ENCODE data around the gene PAX2.

PAX2 gene

GRCh38 chr10:100811752-100812750 is 66.7 kb downstream of the PAX2 start:
- in situ Hi-C loops (cut with HindIII; ENCODE audit: low sequenced_read_pairs): no loop called here

- in situ Hi-C loops (cut with HindIII; ENCODE audit: low sequenced_read_pairs): no loop called here
Observed at GRCh38 chr10:100812978-100813377, 67.6 kb downstream of the PAX2 start.

- in situ Hi-C loops (cut with HindIII; ENCODE audit: low sequenced_read_pairs): no loop called here
Observed at GRCh38 chr10:100814751-100815474, 69.5 kb downstream of the PAX2 start.

- in situ Hi-C loops (cut with HindIII; ENCODE audit: low sequenced_read_pairs): no loop called here
Observed at GRCh38 chr10:100816671-100817070, 71.3 kb downstream of the PAX2 start.

DNA sequence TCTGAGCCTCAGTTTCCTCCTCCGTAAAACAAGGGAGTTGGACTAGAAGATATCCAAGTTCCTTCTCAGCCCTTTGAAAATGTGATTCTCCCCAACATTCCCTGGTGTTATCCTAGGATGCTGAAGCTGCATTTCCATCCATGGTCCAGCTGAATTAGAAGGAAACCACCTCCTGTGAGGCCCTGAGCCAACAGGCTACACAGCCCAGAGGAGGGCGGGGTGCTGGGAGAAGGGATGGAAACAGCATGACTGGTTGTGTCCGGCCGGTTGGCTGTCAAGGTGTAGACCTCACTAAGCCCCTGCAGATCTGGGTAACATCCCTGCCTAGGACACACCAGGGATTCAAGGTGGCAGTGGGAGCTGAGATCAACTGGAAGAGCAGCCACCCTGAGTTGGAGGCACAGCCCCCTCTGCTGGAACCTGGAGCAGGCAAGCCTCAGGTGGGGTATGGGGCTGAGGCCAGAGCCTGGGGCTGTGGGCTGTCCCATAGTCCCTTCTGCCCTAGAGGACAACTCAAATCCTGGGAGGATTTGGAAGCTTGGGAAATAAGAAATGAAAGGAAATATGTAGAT is 72.0 kb downstream of the PAX2 start:
- in situ Hi-C loops (cut with HindIII; ENCODE audit: low sequenced_read_pairs): no loop called here

DNA sequence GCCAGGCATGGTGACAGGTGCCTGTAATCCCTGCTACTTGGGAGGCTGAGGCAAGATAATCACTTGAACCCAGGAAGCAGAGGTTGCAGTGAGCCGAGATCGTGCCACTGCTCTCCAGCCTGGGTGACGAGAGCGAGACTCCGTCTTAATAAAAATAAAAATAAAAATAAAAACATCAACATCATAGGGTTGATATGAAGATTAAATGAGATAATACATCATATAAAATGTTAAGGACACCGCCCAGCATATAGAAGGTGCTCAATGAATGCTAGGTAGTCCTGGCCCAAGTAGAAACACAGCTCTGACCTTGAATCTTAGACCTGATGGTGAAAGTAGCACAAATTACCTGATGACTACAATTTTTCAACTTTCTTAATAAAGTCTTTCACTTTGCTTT is 74.0 kb downstream of the PAX2 start:
- in situ Hi-C loops (cut with HindIII; ENCODE audit: low sequenced_read_pairs): no loop called here

DNA sequence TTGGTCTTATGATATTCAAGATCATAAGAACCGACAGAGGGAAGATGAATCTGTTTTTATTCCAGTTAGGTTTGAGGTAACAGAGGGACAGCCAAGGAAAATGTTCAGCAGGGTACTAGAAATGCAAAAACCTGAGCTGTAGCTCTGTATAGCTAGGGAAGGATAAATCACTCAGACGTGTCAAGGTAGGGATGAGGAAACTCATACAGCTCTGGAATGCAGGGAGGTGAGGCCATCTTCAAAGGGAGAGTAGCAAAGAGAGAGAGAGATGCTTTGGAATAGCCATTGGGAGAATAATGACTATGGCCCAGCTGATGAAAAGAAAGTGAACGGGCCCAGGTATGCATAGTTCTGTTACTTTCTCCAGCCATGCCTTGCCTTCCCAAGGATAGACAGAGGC is 77.8 kb downstream of the PAX2 start:
- in situ Hi-C loops (cut with HindIII; ENCODE audit: low sequenced_read_pairs): loop anchor here (10.0 kb wide), 1 partner anchor 198 kb away; no protein-coding TSS in a partner anchor

- in situ Hi-C loops (cut with HindIII; ENCODE audit: low sequenced_read_pairs): loop anchor here (5.0 to 10.0 kb wide), 2 partner anchors 83 to 200 kb away; no protein-coding TSS in a partner anchor
Observed at GRCh38 chr10:100824886-100825285, 79.5 kb downstream of the PAX2 start.

- in situ Hi-C loops (cut with HindIII; ENCODE audit: low sequenced_read_pairs): loop anchor here (5.0 to 10.0 kb wide), 2 partner anchors 83 to 201 kb away; no protein-coding TSS in a partner anchor
Observed at GRCh38 chr10:100825325-100825875, 80.0 kb downstream of the PAX2 start.

GRCh38 chr10:100826031-100826651 is 80.8 kb downstream of the PAX2 start:
- in situ Hi-C loops (cut with HindIII; ENCODE audit: low sequenced_read_pairs): loop anchor here (5.0 to 10.0 kb wide), 2 partner anchors 84 to 201 kb away; no protein-coding TSS in a partner anchor

- in situ Hi-C loops (cut with HindIII; ENCODE audit: low sequenced_read_pairs): loop anchor here (5.0 to 10.0 kb wide), 2 partner anchors 84 to 202 kb away; no protein-coding TSS in a partner anchor
Observed at GRCh38 chr10:100826661-100826982, 81.2 kb downstream of the PAX2 start.

GRCh38 chr10:100826983-100827818 is 81.8 kb downstream of the PAX2 start:
- in situ Hi-C loops (cut with HindIII; ENCODE audit: low sequenced_read_pairs): loop anchor here (5.0 to 10.0 kb wide), 2 partner anchors 85 to 202 kb away; no protein-coding TSS in a partner anchor

GRCh38 chr10:100827819-100828737 is 82.7 kb downstream of the PAX2 start:
- in situ Hi-C loops (cut with HindIII; ENCODE audit: low sequenced_read_pairs): loop anchor here (5.0 to 10.0 kb wide), 2 partner anchors 86 to 203 kb away; no protein-coding TSS in a partner anchor

GRCh38 chr10:100828738-100829096 is 83.3 kb downstream of the PAX2 start:
- in situ Hi-C loops (cut with HindIII; ENCODE audit: low sequenced_read_pairs): loop anchor here (5.0 to 10.0 kb wide), 2 partner anchors 86 to 204 kb away; no protein-coding TSS in a partner anchor

GRCh38 chr10:100829097-100829870 is 83.9 kb downstream of the PAX2 start:
- in situ Hi-C loops (cut with HindIII; ENCODE audit: low sequenced_read_pairs): loop anchor here (5.0 to 10.0 kb wide), 2 partner anchors 87 to 204 kb away; no protein-coding TSS in a partner anchor

GRCh38 chr10:100829933-100830727 is 84.7 kb downstream of the PAX2 start:
- in situ Hi-C loops (cut with HindIII; ENCODE audit: low sequenced_read_pairs): loop anchor here (5.0 to 10.0 kb wide), 2 partner anchors 88 to 205 kb away; no protein-coding TSS in a partner anchor

DNA sequence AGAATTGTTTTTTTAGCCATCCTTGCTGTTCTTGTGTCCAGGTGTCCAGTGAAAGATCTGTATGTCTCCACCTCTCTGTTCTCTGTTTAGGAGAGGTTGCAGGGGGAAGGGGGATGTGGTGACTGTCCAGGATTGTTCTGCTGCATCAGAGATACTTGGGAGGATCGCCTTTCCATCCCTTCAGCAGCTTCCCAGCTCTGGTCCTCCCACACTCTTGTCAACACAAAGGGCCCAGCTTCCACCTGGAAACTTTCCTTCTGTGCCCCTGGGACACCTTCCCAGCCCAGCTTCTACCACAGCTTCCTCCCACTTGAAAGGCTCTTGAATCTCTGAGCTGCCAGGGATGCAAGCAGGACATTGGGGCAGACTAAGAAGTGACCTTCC is 85.3 kb downstream of the PAX2 start:
- in situ Hi-C loops (cut with HindIII; ENCODE audit: low sequenced_read_pairs): no loop called here
